ENCODE data around the gene CLDN6. TPM values are rescaled to one million over a fixed set of nuclear protein-coding genes. Genes with fewer than 3 reads are reported as not detected.
"Not testable (repeated sequence)": the region's sequence is repeated elsewhere in the genome, so short reads cannot be mapped to it uniquely, and the experiment has no call there.

The CLDN6 gene
- total RNA-seq, 1 experiment from 2014 or later: not detected

DNA sequence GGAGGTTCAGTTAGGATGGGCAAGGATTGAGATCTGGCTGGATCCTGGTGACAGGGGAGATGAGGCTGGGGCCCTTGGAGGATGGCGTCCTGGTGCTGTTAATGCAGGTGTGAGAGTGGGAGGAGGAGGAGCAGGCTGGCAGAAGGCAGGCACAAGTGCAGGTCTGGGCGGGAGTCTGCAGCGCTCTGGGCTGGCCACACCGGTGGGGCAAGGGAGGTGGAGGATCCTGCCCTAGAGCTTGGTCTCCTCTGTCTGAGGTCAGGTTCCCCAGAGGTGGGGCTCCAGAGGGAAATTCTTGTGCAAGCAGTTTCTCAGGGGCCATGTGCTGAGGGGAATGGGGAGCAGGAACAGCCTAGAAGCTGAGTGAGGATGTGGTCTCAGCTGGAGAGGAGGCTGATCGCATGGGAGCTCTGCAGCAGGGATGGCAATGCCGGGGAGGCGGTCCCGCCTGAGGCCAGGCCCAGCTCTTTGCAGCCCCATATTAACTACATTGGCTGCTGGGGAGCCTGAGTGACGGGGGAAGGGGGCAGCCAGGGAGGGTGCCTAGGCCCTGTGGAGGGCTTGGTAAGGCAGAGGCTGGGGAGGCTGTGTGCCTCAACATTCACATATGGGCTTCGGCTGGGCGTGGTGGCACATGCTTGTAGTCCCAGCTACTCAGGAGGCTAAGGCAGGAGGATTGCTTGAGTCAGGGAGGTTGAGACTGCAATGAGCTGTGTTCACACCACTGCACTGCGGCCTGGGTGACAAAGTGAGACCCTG, 34.8 kb upstream of the CLDN6 start:
- H3K79me2 ChIP-seq (ENCODE audit: low read length); H3F3A ChIP-seq (ENCODE audit: low read length, unreplicated experiment); CTCF ChIA-PET; H3K4me2 ChIP-seq (ENCODE audit: low read length); H2AFZ ChIP-seq (ENCODE audit: low read length); intact Hi-C loops (cut with micrococcal nuclease); H3K4me3 ChIP-seq (ENCODE audit: low read length); ATAC-seq; BruUV-seq (replicated peaks); H3K36me3 ChIP-seq (ENCODE audit: low read depth, low read length); POLR2A ChIA-PET (ENCODE audit: unreplicated experiment); H3K27me3 ChIP-seq (ENCODE audit: low read length); H3K9ac ChIP-seq (ENCODE audit: low read length); H3K9me2 ChIP-seq (replicated peaks; ENCODE audit: low read length); DNase-seq; H4K20me1 ChIP-seq (ENCODE audit: low read length); H3K4me1 ChIP-seq (ENCODE audit: insufficient read depth, low read length); H3K27ac ChIP-seq (ENCODE audit: low read length); H3K9me3 ChIP-seq (ENCODE audit: low read length): not testable (repeated sequence)

DNA sequence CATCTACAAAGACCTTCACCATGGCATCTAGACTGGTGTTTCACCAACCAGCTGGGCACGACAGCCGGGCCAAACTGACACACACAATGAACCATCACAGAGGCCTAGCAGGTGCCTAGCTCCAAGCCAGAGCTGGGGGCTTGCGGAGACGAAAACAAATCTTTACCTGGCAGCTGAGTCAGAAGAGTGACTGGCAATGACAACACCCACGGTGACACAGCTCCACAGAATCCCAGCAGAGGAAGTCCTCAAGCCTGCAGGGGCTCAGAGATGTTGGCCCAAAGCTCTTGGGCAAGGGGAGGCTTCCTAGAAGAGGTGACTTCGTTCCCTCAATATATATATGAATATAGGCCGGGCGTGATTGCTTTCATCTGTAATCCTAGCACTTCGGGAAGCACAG, 33.5 kb upstream of the CLDN6 start:
- no peaks in the 10 kb centered on the region for H3K9me3 ChIP-seq (ENCODE audit: low read length)
- H4K20me1 ChIP-seq (ENCODE audit: low read length): no peaks in the 10 kb centered on the region
- no peak overlapping the region for H3K9ac ChIP-seq (ENCODE audit: low read length)
- peaks cover 3% of the 10 kb centered on the region; the same call in 1 of the 2 replicates for H3K27me3 ChIP-seq (ENCODE audit: low read length)
- no TSS peak for BruUV-seq (replicated peaks)
- no peak overlapping the region for H3K4me3 ChIP-seq (ENCODE audit: low read length)
- H3F3A ChIP-seq (ENCODE audit: low read length, unreplicated experiment): no peaks in the 10 kb centered on the region
- intact Hi-C loops (cut with micrococcal nuclease): no loop called here
- ChIA-PET CTCF (no interaction called here), POLR2A (ENCODE audit: unreplicated experiment) (no interaction called here)
- TF ChIP-seq EZH2 (IDR thresholded peaks at IDR 0.05; ENCODE audit: low read length, unreplicated experiment) (no peak), EZH2phosphoT487 (IDR thresholded peaks at IDR 0.05; ENCODE audit: borderline replicate concordance, low read length) (no peak)
- TF ChIP-seq, protein P1, sequence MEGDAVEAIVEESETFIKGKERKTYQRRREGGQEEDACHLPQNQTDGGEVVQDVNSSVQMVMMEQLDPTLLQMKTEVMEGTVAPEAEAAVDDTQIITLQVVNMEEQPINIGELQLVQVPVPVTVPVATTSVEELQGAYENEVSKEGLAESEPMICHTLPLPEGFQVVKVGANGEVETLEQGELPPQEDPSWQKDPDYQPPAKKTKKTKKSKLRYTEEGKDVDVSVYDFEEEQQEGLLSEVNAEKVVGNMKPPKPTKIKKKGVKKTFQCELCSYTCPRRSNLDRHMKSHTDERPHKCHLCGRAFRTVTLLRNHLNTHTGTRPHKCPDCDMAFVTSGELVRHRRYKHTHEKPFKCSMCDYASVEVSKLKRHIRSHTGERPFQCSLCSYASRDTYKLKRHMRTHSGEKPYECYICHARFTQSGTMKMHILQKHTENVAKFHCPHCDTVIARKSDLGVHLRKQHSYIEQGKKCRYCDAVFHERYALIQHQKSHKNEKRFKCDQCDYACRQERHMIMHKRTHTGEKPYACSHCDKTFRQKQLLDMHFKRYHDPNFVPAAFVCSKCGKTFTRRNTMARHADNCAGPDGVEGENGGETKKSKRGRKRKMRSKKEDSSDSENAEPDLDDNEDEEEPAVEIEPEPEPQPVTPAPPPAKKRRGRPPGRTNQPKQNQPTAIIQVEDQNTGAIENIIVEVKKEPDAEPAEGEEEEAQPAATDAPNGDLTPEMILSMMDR (conservative IDR thresholded peaks at IDR 0.05; ENCODE audit: low read depth, low read length): no peak
- ATAC-seq (no peak), DNase-seq (no peak)
- H3K79me2 ChIP-seq (ENCODE audit: low read length): no peaks in the 10 kb centered on the region
- no peaks in the 10 kb centered on the region for H3K4me1 ChIP-seq (ENCODE audit: insufficient read depth, low read length)
- H3K9me2 ChIP-seq (replicated peaks; ENCODE audit: low read length): no peaks in the 10 kb centered on the region
- no peak overlapping the region for H3K27ac ChIP-seq (ENCODE audit: low read length)
- no peaks in the 10 kb centered on the region for H3K36me3 ChIP-seq (ENCODE audit: low read depth, low read length)
- no peak overlapping the region for H3K4me2 ChIP-seq (ENCODE audit: low read length)
- no peak overlapping the region for H2AFZ ChIP-seq (ENCODE audit: low read length)

DNA sequence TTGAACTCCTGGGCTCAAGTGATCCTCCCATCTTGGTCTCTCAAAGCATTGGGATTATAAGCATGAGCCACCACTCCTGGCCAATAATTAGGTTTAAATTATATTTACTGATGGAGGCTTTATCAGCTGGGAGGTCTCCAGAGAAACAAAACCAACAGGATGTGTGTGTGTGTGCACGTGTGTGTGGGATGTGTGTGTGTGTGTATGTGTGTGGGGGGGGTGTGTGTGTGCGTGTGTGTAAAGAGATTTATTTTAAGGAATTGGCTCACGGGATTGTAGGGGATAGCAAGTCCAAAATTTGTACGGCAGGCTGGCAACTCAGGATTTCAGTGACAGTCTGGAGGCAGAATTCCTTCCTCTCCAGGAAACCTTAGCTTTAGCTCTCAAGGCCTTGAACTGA, 33.0 kb upstream of the CLDN6 start:
- no peak for ATAC-seq
- CTCF ChIA-PET: no interaction called here

More for the DNA sequence above, 33.0 kb upstream of the CLDN6 start:
- intact Hi-C loops (cut with micrococcal nuclease): no loop called here
- H2AFZ ChIP-seq (ENCODE audit: low read length): no peak overlapping the region
- H3K36me3 ChIP-seq (ENCODE audit: low read depth, low read length): no peaks in the 10 kb centered on the region
- H3K9me3 ChIP-seq (ENCODE audit: low read length): no peaks in the 10 kb centered on the region
- H3K79me2 ChIP-seq (ENCODE audit: low read length): no peaks in the 10 kb centered on the region
- H3K27me3 ChIP-seq (ENCODE audit: low read length): peaks cover 3% of the 10 kb centered on the region; the same call in 1 of the 2 replicates
- no peak overlapping the region for H3K9ac ChIP-seq (ENCODE audit: low read length)
- DNase-seq: no peak
- no peak overlapping the region for H3K4me2 ChIP-seq (ENCODE audit: low read length)
- no peaks in the 10 kb centered on the region for H3K9me2 ChIP-seq (replicated peaks; ENCODE audit: low read length)
- no peaks in the 10 kb centered on the region for H3F3A ChIP-seq (ENCODE audit: low read length, unreplicated experiment)
- H3K4me1 ChIP-seq (ENCODE audit: insufficient read depth, low read length): no peaks in the 10 kb centered on the region
- H3K27ac ChIP-seq (ENCODE audit: low read length): no peak overlapping the region
- no peak overlapping the region for H3K4me3 ChIP-seq (ENCODE audit: low read length)
- BruUV-seq (replicated peaks): no TSS peak
- H4K20me1 ChIP-seq (ENCODE audit: low read length): no peaks in the 10 kb centered on the region
- POLR2A ChIA-PET (ENCODE audit: unreplicated experiment): no interaction called here
- TF ChIP-seq EZH2 (IDR thresholded peaks at IDR 0.05; ENCODE audit: low read length, unreplicated experiment) (no peak), EZH2phosphoT487 (IDR thresholded peaks at IDR 0.05; ENCODE audit: borderline replicate concordance, low read length) (no peak)
- TF ChIP-seq, protein P1 (conservative IDR thresholded peaks at IDR 0.05; ENCODE audit: low read depth, low read length): no peak

Data from PC-3 (cell line).